Measurements from ENCODE around the gene SETX. TPM values are rescaled to one million over a fixed set of nuclear protein-coding genes. Genes with fewer than 3 reads are reported as not detected.

Gene SETX
- total RNA-seq, 1 donor from 2014 or later = 56.9 TPM

DNA sequence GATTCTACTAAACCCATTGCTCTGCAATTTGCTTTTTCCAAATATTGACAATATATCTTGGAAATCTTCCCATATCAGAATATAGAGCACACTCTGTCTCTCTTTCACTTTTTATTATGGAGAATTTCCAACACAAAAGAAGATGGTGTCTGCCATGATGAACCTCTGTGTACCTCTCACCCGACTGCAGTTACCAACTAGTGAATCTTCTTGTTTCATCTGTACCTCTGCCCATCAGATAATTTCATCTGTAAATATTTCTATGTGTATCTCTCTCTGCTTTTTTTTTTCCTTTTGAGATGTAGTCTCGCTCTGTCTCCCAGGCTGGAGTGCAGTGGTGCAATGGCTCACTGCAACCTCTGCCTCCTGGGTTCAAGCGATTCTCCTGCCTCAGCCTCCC, 130.1 kb downstream of the SETX start:
- no peaks in the 10 kb centered on the region for H3K27me3 ChIP-seq
- intact Hi-C loops (cut with DNase I) = no loop called here
- no peaks in the 10 kb centered on the region for H3K36me3 ChIP-seq
- no peak overlapping the region for H3K4me3 ChIP-seq
- TF ChIP-seq, protein P1, sequence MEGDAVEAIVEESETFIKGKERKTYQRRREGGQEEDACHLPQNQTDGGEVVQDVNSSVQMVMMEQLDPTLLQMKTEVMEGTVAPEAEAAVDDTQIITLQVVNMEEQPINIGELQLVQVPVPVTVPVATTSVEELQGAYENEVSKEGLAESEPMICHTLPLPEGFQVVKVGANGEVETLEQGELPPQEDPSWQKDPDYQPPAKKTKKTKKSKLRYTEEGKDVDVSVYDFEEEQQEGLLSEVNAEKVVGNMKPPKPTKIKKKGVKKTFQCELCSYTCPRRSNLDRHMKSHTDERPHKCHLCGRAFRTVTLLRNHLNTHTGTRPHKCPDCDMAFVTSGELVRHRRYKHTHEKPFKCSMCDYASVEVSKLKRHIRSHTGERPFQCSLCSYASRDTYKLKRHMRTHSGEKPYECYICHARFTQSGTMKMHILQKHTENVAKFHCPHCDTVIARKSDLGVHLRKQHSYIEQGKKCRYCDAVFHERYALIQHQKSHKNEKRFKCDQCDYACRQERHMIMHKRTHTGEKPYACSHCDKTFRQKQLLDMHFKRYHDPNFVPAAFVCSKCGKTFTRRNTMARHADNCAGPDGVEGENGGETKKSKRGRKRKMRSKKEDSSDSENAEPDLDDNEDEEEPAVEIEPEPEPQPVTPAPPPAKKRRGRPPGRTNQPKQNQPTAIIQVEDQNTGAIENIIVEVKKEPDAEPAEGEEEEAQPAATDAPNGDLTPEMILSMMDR (IDR thresholded peaks at IDR 0.05) = no peak
- no peak for ATAC-seq
- H3K27ac ChIP-seq = no peak overlapping the region
- no peak for DNase-seq
- H3K4me1 ChIP-seq = no peaks in the 10 kb centered on the region
- H3K9me3 ChIP-seq = no peaks in the 10 kb centered on the region

DNA sequence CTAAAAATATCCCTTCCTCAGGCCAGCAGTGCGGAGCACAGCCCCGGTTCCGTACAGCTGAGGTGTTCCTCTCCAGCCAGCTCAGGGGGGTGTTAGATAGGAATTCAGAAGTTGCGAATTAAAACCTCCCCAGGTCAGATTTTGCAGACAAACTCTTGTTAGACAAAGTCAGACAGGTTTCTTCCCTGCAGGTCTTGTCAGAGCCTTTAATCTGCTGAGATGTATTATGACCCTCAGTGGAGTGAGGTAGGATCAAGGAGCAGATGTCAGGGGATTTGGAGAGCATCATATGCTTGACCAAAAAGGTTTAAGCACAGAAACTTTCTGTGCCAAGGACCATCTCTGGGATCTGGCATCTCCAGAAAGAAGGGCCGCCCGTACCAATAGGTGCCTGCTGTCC, 132.8 kb downstream of the SETX start:
- Histone ChIP-seq H3K9me3 (no peaks in the 10 kb centered on the region), H3K4me3 (no peak overlapping the region), H3K27ac (no peak overlapping the region), H3K36me3 (no peaks in the 10 kb centered on the region), H3K27me3 (no peaks in the 10 kb centered on the region), H3K4me1 (no peaks in the 10 kb centered on the region)
- DNase-seq = no peak
- no peak for ATAC-seq
- TF ChIP-seq, protein P1 (IDR thresholded peaks at IDR 0.05) = no peak
- intact Hi-C loops (cut with DNase I) = no loop called here

DNA sequence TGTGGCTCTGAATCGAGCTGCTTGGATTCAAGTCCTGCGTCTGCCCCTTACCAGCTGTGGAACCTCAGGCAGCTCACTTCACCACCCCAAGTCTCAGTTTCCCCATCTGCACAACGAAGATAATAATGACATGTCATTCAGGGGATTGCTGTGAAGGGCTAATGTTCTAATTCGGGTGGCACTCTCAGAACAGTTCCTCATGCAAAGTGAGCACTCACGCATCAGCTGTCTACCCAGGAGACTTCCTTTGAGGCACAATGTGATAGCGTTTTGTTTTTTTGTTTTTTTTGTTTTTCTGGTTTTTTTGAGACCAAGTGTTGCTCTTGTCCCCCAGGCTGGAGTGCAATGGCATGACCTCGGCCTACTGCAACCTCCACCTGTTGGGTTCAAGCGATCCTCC, 136.6 kb downstream of the SETX start:
- H3K27ac ChIP-seq = no peak overlapping the region
- no peak for ATAC-seq

DNA sequence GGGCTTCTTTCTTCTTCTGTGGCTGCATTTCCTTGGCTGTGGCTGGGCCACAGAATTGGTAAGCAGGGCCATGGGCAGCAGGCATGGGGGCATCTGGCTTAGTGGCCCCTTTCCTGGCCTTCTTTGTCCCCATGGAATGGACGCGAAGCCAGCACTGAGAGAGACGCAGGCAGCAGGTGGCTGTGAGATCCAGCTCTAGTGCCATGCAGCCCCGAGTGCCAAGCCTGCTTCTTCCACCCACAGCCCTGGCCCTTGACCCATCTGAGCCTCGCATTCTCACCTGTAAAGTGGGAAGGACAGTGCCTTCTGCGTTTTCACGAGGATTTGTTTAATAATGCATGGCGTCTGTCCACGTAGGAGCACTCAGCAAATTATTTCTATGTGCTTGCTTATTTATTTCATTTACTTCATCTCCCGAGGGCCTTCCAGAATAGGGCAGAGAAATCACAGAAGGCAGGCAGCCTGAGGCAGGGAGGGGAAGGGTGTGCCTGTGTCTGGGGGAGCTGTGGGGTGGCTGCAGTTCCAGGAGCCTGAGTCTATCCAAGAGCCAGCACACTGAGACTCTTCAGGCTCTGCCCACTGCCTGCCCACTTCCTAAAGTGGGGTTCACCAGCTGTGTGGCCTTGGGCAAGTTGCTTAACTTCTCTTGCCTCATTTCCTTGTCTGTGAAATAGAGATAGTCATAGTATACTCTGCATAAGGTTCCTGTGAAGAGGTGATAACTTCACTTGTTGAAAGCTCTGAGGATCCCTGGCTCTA, 137.7 kb downstream of the SETX start:
- H3K27me3 ChIP-seq = no peaks in the 10 kb centered on the region
- peak; percentile 78 for ATAC-seq
- intact Hi-C loops (cut with DNase I) = no loop called here
- no peak overlapping the region for H3K4me3 ChIP-seq
- TF ChIP-seq, protein P1 (IDR thresholded peaks at IDR 0.05) = no peak
- H3K9me3 ChIP-seq = no peaks in the 10 kb centered on the region
- peaks cover 4% of the 10 kb centered on the region for H3K4me1 ChIP-seq
- DNase-seq = no peak
- H3K36me3 ChIP-seq = no peaks in the 10 kb centered on the region
- H3K27ac ChIP-seq = no peak overlapping the region

More for the DNA sequence above, 136.6 kb downstream of the SETX start:
- no peak for DNase-seq
- Histone ChIP-seq H3K4me3 (no peak overlapping the region), H3K36me3 (no peaks in the 10 kb centered on the region), H3K27me3 (no peaks in the 10 kb centered on the region), H3K9me3 (no peaks in the 10 kb centered on the region), H3K4me1 (peaks cover 4% of the 10 kb centered on the region)
- TF ChIP-seq, protein P1 (IDR thresholded peaks at IDR 0.05) = no peak
- intact Hi-C loops (cut with DNase I) = no loop called here

DNA sequence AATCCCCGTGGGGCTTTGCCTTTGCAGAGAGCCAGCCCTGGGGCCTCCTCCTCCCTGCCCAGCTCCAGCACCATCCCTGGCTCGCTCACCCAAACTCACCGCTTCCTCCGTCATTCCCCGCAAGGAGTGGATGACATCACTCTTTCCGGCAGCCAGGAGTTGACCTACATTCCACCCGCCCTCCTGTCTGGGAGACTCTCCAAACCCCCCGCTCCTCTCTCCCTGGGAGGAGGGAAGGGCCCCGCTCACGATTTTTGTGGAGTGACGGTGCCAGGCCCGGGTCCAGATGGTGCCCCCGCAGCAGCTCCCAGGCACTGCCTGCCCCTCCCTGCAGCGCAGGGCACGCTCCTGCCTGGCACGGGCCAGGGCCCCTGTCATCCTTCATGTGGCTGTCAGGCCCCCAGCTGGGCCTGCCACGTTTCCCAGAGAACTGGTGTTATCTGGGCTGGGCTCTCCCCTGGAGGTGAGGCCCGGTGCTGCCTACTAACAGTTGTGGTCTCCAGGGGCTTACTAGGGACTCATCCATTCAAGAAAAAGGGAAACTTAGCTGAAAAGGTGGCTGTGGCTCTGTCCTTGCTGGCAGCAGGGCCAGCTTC, 140.7 kb downstream of the SETX start:
- intact Hi-C loops (cut with DNase I) = no loop called here
- Histone ChIP-seq H3K4me1 (peaks cover 4% of the 10 kb centered on the region), H3K36me3 (no peaks in the 10 kb centered on the region), H3K27ac (no peak overlapping the region), H3K27me3 (no peaks in the 10 kb centered on the region), H3K4me3 (no peak overlapping the region), H3K9me3 (no peaks in the 10 kb centered on the region)
- DNase-seq (peak; percentile 82), ATAC-seq (peak; percentile 89)
- TF ChIP-seq, protein P1 (IDR thresholded peaks at IDR 0.05) = no peak

Data from upper lobe of right lung (tissue), 1 donor.